Vagina (tissue), 2 donors: ENCODE measurements around the gene TUBGCP3. TPM values are rescaled to one million over a fixed set of nuclear protein-coding genes. Genes with fewer than 3 reads are reported as not detected.
"Not testable (repeated sequence)": the region's sequence is repeated elsewhere in the genome, so short reads cannot be mapped to it uniquely, and the experiment has no call there.

Source experiments
- DNase-seq, 2 donors: peaks; one replicate each; pipeline ENCODE4 v3.0.0-alpha.2; 2017; ENCODE audit errors: extremely low spot score in 2 of 2
- H3K27ac ChIP-seq: fragments of 200-600 bp; sonication (generic); one replicate; pipeline ENCODE4 v1.5.1; 2019
- H3K27me3 ChIP-seq: fragments of 200-600 bp; sonication (generic); one replicate; pipeline ENCODE4 v1.5.1; 2019
- H3K36me3 ChIP-seq, 2 donors: fragments of 200-600 bp; sonication (generic); one replicate each; pipeline ENCODE4 v1.5.1; 2017 to 2019
- H3K4me1 ChIP-seq: fragments of 200-600 bp; sonication (generic); one replicate; pipeline ENCODE4 v1.5.1; 2019
- H3K4me3 ChIP-seq, 2 donors: fragments of 200-600 bp; sonication (generic); 1 replicate in 1 of 2; 2 replicates in 1 of 2; pipeline ENCODE4 v1.5.1; 2016 to 2019
- H3K9me3 ChIP-seq: fragments of 200-600 bp; sonication (generic); one replicate; pipeline ENCODE4 v1.5.1; 2019
- CTCF ChIP-seq, 3 experiments: fragments of 450-650 bp in 2 of 3; fragments of 200-600 bp in 1 of 3; sonication (generic) in 1 of 3; IDR thresholded peaks; one replicate each; pipeline ENCODE4 v1.5.1; 2017 to 2019; ENCODE audit warnings: antibody characterized with exemption in 3 of 3, mild to moderate bottlenecking in 2 of 3, moderate library complexity in 2 of 3
- POLR2A ChIP-seq, 2 donors: fragments of 450-650 bp; IDR thresholded peaks; one replicate each; pipeline ENCODE4 v1.6.1; 2017; ENCODE audit warnings: antibody characterized with exemption in 2 of 2, mild to moderate bottlenecking in 2 of 2, moderate library complexity in 2 of 2
- POLR2AphosphoS5 ChIP-seq, 2 donors: sonication (generic); formaldehyde crosslinking; IDR thresholded peaks; one replicate each; pipeline ENCODE4 v1.9.0; 2017; ENCODE audit warnings: antibody characterized with exemption in 2 of 2, mild to moderate bottlenecking in 2 of 2, low read depth in 1 of 2; ENCODE audit not compliant: insufficient read depth in 1 of 2
- intact Hi-C: fragments of 100-400 bp; cut with DNase I; formaldehyde crosslinking; loops from one replicate; pipeline ENCODE4 v1.15.1; 2023
- total RNA-seq: library from RNA; depleted of rRNA; stranded (reverse); fragments of >200 nt; gene quantifications from one replicate; pipeline ENCODE4 v1.2.3, GENCODE V29; 2016

TUBGCP3 gene
- total RNA-seq, 1 donor from 2014 or later, result 23.3 TPM

GRCh38 chr13:112489199-112489598, 98.8 kb downstream of the TUBGCP3 start:
- intact Hi-C loops, result no loop called here
- Histone ChIP-seq H3K9me3 (no peaks in the 10 kb centered on the region), H3K4me1 (no peaks in the 10 kb centered on the region), H3K27me3 (no peaks in the 10 kb centered on the region), H3K27ac (no peak overlapping the region), H3K4me3 (no peak overlapping the region), H3K36me3 (peaks cover 0 to 5% of the 10 kb centered on the region in 2 donors)
- DNase-seq, result no peak
- TF ChIP-seq POLR2AphosphoS5 (IDR thresholded peaks at IDR 0.05; ENCODE audit: insufficient read depth in 1 of 2, low read depth in 1 of 2) (no peak), POLR2A (IDR thresholded peaks at IDR 0.05) (no peak), CTCF (IDR thresholded peaks at IDR 0.05) (no peak)

- H3K4me3 ChIP-seq, H3K27me3 ChIP-seq, H3K36me3 ChIP-seq, intact Hi-C loops, DNase-seq, H3K4me1 ChIP-seq, H3K9me3 ChIP-seq, H3K27ac ChIP-seq: not testable (repeated sequence)
Observed at GRCh38 chr13:112488343-112489050, 99.5 kb downstream of the TUBGCP3 start.

GRCh38 chr13:112487127-112487517, 100.8 kb downstream of the TUBGCP3 start:
- Histone ChIP-seq H3K36me3 (peaks cover 0 to 5% of the 10 kb centered on the region in 2 donors), H3K4me1 (no peaks in the 10 kb centered on the region), H3K9me3 (no peaks in the 10 kb centered on the region), H3K27ac (no peak overlapping the region), H3K4me3 (no peak overlapping the region), H3K27me3 (no peaks in the 10 kb centered on the region)
- intact Hi-C loops, result no loop called here
- no peak for DNase-seq
- no peak for TF ChIP-seq POLR2A (IDR thresholded peaks at IDR 0.05)
- TF ChIP-seq CTCF (IDR thresholded peaks at IDR 0.05), result no peak
- TF ChIP-seq POLR2AphosphoS5 (IDR thresholded peaks at IDR 0.05; ENCODE audit: insufficient read depth in 1 of 2, low read depth in 1 of 2), result no peak

- no peak overlapping the region for H3K27ac ChIP-seq
- H3K4me3 ChIP-seq, result no peak overlapping the region
- no peaks in the 10 kb centered on the region for H3K27me3 ChIP-seq
- TF ChIP-seq POLR2A (IDR thresholded peaks at IDR 0.05) (no peak), CTCF (IDR thresholded peaks at IDR 0.05) (no peak), POLR2AphosphoS5 (IDR thresholded peaks at IDR 0.05; ENCODE audit: insufficient read depth in 1 of 2, low read depth in 1 of 2) (no peak)
- no peak for DNase-seq
- H3K4me1 ChIP-seq, result no peaks in the 10 kb centered on the region
- intact Hi-C loops, result no loop called here
- H3K36me3 ChIP-seq, result peaks cover 0 to 5% of the 10 kb centered on the region in 2 donors
- H3K9me3 ChIP-seq, result no peaks in the 10 kb centered on the region
Observed at GRCh38 chr13:112486386-112487126, 101.4 kb downstream of the TUBGCP3 start.

GRCh38 chr13:112485814-112486213, 102.1 kb downstream of the TUBGCP3 start:
- H3K4me1 ChIP-seq, H3K9me3 ChIP-seq, DNase-seq, H3K4me3 ChIP-seq, H3K27ac ChIP-seq, intact Hi-C loops, H3K36me3 ChIP-seq, H3K27me3 ChIP-seq: not testable (repeated sequence)

- TF ChIP-seq POLR2AphosphoS5 (IDR thresholded peaks at IDR 0.05; ENCODE audit: insufficient read depth in 1 of 2, low read depth in 1 of 2) (no peak), CTCF (IDR thresholded peaks at IDR 0.05) (no peak), POLR2A (IDR thresholded peaks at IDR 0.05) (no peak)
Observed at GRCh38 chr13:112483299-112483698, 104.7 kb downstream of the TUBGCP3 start.

More at GRCh38 chr13:112483299-112483698, 104.7 kb downstream of the TUBGCP3 start:
- peaks cover 6% of the 10 kb centered on the region for H3K9me3 ChIP-seq
- intact Hi-C loops, result no loop called here
- no peaks in the 10 kb centered on the region for H3K27me3 ChIP-seq
- H3K4me3 ChIP-seq, result no peak overlapping the region
- no peak for DNase-seq
- peaks cover 0 to 5% of the 10 kb centered on the region in 2 donors for H3K36me3 ChIP-seq
- no peaks in the 10 kb centered on the region for H3K4me1 ChIP-seq
- no peak overlapping the region for H3K27ac ChIP-seq
